HL-60 (cell line): ENCODE results near the gene FBLIM1.

ENCODE experiments used
- GABPA ChIP-seq: IDR thresholded peaks from 2 replicates; pipeline ENCODE4 v1.6.1; 2012; ENCODE audit warnings: low read depth
- POLR2AphosphoS5 ChIP-seq: IDR thresholded peaks from 2 replicates; pipeline ENCODE4 v1.6.1; 2012; ENCODE audit warnings: low read depth
- SPI1 ChIP-seq: IDR thresholded peaks from 2 replicates; pipeline ENCODE4 v1.6.1; 2012; ENCODE audit warnings: low read depth, mild to moderate bottlenecking, borderline replicate concordance
- TF ChIP-seq, protein P1 (sequence below): IDR thresholded peaks from one replicate; pipeline ENCODE4 v1.5.1; 2011; ENCODE audit warnings: low read length, control low read depth, inconsistent platforms; ENCODE audit not compliant: insufficient read depth
- TF ChIP-seq, protein P2 (sequence below): IDR thresholded peaks from 2 replicates; pipeline ENCODE4 v1.6.1; 2012; ENCODE audit warnings: low read depth; ENCODE audit not compliant: insufficient replicate concordance

GRCh38 chr1:15738416-15739113, 20.0 kb upstream of the FBLIM1 start:
- TF ChIP-seq POLR2AphosphoS5 = no peak
- TF ChIP-seq, protein P1, sequence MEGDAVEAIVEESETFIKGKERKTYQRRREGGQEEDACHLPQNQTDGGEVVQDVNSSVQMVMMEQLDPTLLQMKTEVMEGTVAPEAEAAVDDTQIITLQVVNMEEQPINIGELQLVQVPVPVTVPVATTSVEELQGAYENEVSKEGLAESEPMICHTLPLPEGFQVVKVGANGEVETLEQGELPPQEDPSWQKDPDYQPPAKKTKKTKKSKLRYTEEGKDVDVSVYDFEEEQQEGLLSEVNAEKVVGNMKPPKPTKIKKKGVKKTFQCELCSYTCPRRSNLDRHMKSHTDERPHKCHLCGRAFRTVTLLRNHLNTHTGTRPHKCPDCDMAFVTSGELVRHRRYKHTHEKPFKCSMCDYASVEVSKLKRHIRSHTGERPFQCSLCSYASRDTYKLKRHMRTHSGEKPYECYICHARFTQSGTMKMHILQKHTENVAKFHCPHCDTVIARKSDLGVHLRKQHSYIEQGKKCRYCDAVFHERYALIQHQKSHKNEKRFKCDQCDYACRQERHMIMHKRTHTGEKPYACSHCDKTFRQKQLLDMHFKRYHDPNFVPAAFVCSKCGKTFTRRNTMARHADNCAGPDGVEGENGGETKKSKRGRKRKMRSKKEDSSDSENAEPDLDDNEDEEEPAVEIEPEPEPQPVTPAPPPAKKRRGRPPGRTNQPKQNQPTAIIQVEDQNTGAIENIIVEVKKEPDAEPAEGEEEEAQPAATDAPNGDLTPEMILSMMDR = no peak
- TF ChIP-seq, protein P2, sequence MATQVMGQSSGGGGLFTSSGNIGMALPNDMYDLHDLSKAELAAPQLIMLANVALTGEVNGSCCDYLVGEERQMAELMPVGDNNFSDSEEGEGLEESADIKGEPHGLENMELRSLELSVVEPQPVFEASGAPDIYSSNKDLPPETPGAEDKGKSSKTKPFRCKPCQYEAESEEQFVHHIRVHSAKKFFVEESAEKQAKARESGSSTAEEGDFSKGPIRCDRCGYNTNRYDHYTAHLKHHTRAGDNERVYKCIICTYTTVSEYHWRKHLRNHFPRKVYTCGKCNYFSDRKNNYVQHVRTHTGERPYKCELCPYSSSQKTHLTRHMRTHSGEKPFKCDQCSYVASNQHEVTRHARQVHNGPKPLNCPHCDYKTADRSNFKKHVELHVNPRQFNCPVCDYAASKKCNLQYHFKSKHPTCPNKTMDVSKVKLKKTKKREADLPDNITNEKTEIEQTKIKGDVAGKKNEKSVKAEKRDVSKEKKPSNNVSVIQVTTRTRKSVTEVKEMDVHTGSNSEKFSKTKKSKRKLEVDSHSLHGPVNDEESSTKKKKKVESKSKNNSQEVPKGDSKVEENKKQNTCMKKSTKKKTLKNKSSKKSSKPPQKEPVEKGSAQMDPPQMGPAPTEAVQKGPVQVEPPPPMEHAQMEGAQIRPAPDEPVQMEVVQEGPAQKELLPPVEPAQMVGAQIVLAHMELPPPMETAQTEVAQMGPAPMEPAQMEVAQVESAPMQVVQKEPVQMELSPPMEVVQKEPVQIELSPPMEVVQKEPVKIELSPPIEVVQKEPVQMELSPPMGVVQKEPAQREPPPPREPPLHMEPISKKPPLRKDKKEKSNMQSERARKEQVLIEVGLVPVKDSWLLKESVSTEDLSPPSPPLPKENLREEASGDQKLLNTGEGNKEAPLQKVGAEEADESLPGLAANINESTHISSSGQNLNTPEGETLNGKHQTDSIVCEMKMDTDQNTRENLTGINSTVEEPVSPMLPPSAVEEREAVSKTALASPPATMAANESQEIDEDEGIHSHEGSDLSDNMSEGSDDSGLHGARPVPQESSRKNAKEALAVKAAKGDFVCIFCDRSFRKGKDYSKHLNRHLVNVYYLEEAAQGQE = no peak
- TF ChIP-seq GABPA = no peak
- no peak for TF ChIP-seq SPI1
